ENCODE results near the gene BGN. TPM values are rescaled to one million over a fixed set of nuclear protein-coding genes. Genes with fewer than 3 reads are reported as not detected.
A peak's percentile ranks its signal among the peaks of the same experiment; 100 is the strongest.

Gene BGN
- total RNA-seq, 2 donors from 2014 or later: 1,777 to 1,907 TPM

DNA sequence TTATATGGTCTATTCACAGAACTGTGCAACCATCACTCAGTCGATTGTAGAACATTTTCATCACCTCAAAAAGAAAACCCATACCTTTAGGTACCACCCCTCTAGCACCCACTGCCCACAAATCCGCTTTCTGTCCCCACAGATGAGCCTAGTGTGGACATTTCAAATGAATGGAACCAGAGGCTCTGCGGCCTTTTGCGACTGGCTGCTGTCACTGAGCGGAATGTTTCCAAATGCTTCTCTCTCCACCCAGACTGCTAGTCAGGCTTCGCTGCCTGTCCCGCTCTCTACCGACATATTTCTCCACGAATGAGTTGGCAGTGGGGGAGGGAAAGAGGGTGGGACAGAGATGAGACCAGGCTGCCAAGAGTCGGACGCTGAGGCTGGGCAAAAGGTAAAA is 1.7 kb upstream of the BGN start:
- Histone ChIP-seq H3K4me1 (ENCODE audit: control insufficient read depth in 1 of 2, low read depth in 2 of 2) (peaks cover 15 to 64% of the 10 kb centered on the region in 2 donors), H3K27ac (peak overlapping the region; percentile 88 to 89), H3K36me3 (no peaks in the 10 kb centered on the region), H3K27me3 (replicated peaks; ENCODE audit: insufficient read depth) (no peaks in the 10 kb centered on the region), H3K4me3 (no peak overlapping the region), H3K9me3 (no peaks in the 10 kb centered on the region)
- DNase-seq (ENCODE audit: low spot score) (no peak), ATAC-seq (ENCODE audit: insufficient number of reproducible peaks, low FRiP score, low read depth) (no peak)
- TF ChIP-seq, protein P1, sequence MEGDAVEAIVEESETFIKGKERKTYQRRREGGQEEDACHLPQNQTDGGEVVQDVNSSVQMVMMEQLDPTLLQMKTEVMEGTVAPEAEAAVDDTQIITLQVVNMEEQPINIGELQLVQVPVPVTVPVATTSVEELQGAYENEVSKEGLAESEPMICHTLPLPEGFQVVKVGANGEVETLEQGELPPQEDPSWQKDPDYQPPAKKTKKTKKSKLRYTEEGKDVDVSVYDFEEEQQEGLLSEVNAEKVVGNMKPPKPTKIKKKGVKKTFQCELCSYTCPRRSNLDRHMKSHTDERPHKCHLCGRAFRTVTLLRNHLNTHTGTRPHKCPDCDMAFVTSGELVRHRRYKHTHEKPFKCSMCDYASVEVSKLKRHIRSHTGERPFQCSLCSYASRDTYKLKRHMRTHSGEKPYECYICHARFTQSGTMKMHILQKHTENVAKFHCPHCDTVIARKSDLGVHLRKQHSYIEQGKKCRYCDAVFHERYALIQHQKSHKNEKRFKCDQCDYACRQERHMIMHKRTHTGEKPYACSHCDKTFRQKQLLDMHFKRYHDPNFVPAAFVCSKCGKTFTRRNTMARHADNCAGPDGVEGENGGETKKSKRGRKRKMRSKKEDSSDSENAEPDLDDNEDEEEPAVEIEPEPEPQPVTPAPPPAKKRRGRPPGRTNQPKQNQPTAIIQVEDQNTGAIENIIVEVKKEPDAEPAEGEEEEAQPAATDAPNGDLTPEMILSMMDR (IDR thresholded peaks at IDR 0.05): no peak

DNA sequence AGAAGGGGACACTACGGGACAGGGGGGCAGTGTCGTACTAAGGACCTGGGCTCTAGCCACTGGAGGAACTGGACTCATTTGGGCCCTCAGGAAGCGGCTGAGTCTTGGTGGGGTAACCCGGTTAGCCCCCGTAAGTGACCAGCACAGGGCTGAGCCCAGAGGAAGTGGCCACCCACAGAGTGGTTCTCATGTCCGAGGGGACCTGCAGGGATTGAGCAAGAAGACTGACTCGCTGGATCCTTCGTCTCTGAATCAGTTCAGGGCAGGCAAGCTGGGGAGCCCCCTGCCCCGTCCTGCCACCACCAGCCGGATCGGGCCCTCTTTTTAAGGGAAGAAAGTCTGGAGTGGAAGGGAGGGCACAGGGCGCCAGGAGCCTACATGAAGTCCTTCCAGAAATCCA is 719 bp upstream of the BGN start:
- TF ChIP-seq, protein P1 (IDR thresholded peaks at IDR 0.05): no peak
- H3K36me3 ChIP-seq: no peaks in the 10 kb centered on the region
- DNase-seq (ENCODE audit: low spot score) (no peak), ATAC-seq (ENCODE audit: insufficient number of reproducible peaks, low FRiP score, low read depth) (no peak)
- peak overlapping the region; percentile 82 for H3K4me3 ChIP-seq
- H3K4me1 ChIP-seq (ENCODE audit: control insufficient read depth in 1 of 2, low read depth in 2 of 2): peaks cover 10 to 65% of the 10 kb centered on the region in 2 donors
- no peaks in the 10 kb centered on the region for H3K9me3 ChIP-seq
- no peaks in the 10 kb centered on the region for H3K27me3 ChIP-seq (replicated peaks; ENCODE audit: insufficient read depth)
- peak overlapping the region; percentile 88 to 89 for H3K27ac ChIP-seq

DNA sequence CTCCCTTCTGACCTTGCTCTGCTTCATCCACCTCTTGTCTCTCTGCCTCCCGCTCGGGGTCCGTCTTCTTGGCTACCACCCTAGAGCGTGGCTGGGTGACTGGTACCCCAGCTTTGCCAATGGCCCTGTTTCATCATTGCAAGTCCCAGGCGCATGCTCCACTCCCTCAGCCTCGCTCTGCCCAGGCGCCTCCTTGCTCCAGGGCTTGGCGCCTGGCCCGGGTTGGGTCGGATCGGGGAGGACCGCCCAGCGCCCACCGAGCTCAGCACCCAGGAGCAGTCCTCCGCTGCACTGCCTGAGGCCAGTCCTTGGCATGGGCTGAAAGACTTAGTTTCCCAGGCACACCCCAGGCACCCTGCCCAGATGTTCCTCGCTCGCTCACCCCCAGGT is 577 bp downstream of the BGN start:
- H3K4me3 ChIP-seq: peak overlapping the region; percentile 82
- no peaks in the 10 kb centered on the region for H3K27me3 ChIP-seq (replicated peaks; ENCODE audit: insufficient read depth)
- peaks cover 8 to 55% of the 10 kb centered on the region in 2 donors for H3K4me1 ChIP-seq (ENCODE audit: control insufficient read depth in 1 of 2, low read depth in 2 of 2)
- H3K36me3 ChIP-seq: no peaks in the 10 kb centered on the region
- H3K27ac ChIP-seq: peak overlapping the region; percentile 88 to 89
- no peaks in the 10 kb centered on the region for H3K9me3 ChIP-seq
- ATAC-seq (ENCODE audit: insufficient number of reproducible peaks, low FRiP score, low read depth) (no peak), DNase-seq (ENCODE audit: low spot score) (no peak)
- TF ChIP-seq, protein P1 (IDR thresholded peaks at IDR 0.05): no peak

DNA sequence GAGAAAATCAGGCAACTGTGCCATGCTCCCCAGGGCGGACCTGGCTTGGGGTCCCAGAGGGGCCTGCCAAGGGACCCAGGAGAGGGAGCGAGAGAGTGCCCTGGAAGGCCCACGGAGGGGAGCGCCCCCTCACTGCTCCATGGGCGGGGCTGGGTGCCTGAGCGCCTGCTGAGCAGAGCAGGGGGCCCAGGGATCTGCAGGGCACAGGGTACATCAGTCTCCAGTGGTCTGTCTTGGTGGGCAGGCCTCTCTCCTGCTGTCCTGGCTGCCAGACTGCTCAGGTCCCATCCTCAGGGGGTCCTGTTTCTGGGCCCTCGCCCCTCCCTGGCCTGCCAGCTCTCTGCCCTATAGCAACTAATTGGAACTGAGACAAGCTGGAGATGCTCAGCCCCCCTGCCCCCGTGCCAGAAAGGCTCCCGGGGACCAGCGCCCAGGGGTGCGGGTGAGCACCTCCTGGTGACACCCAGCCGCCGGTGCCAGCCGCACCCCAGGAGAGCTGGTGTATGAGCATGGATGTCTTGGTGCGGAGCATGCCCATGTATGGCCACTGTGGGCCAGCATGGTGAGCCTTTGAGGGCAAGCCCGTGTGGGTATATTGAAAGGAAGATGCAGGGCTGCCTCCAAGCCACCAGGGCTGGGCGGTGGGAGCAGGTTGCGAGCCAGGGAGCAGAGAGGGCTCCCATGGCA is 1.3 kb downstream of the BGN start:
- Histone ChIP-seq H3K27me3 (replicated peaks; ENCODE audit: insufficient read depth) (no peaks in the 10 kb centered on the region), H3K4me3 (peak overlapping the region; percentile 82), H3K4me1 (ENCODE audit: control insufficient read depth in 1 of 2, low read depth in 2 of 2) (peaks cover 12 to 55% of the 10 kb centered on the region in 2 donors), H3K36me3 (no peaks in the 10 kb centered on the region), H3K9me3 (no peaks in the 10 kb centered on the region), H3K27ac (peak overlapping the region; percentile 88 to 89)
- ATAC-seq (ENCODE audit: insufficient number of reproducible peaks, low FRiP score, low read depth) (no peak), DNase-seq (ENCODE audit: low spot score) (no peak)
- TF ChIP-seq, protein P1 (IDR thresholded peaks at IDR 0.05): no peak

DNA sequence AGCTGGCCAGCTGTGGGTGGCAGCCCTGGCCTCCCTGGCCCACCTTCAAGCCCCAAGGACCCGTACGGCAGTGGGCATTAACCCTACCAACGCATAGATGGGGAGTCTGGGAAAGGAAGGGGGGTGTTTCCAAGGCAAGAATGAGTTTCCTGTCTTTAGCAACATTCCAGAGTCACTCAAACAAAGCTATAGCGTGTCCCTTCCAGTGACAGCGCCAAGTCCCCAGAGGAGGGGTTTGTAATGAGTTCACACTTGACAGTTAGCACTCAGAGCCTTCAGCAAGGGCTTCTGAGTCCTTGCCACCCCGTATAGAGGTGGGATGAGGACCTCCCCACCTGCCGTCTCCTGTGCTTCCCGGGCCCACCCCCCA is 1.8 kb downstream of the BGN start:
- no peaks in the 10 kb centered on the region for H3K36me3 ChIP-seq
- peak overlapping the region; percentile 82 for H3K4me3 ChIP-seq
- peak overlapping the region; percentile 88 to 89 for H3K27ac ChIP-seq
- DNase-seq (ENCODE audit: low spot score): no peak
- TF ChIP-seq, protein P1 (IDR thresholded peaks at IDR 0.05): no peak
- no peaks in the 10 kb centered on the region for H3K9me3 ChIP-seq
- no peaks in the 10 kb centered on the region for H3K27me3 ChIP-seq (replicated peaks; ENCODE audit: insufficient read depth)
- H3K4me1 ChIP-seq (ENCODE audit: control insufficient read depth in 1 of 2, low read depth in 2 of 2): peaks cover 12 to 52% of the 10 kb centered on the region in 2 donors
- no peak for ATAC-seq (ENCODE audit: insufficient number of reproducible peaks, low FRiP score, low read depth)

Data from thoracic aorta (tissue), 2 donors.